Endodermal cell (in vitro differentiated cells): ENCODE results near the gene TDRD3. TPM values are rescaled to one million over a fixed set of nuclear protein-coding genes. Genes with fewer than 3 reads are reported as not detected.

Experiments
- DNase-seq: peaks from one replicate; pipeline ENCODE4 v3.0.0-alpha.2; 2017
- H3K27ac ChIP-seq: 2 replicates; pipeline ENCODE4 v1.5.1; 2013; ENCODE audit warnings: mild to moderate bottlenecking, low read depth, low read length, moderate library complexity
- H3K27me3 ChIP-seq: 2 replicates; pipeline ENCODE4 v1.6.1; 2013; ENCODE audit warnings: mild to moderate bottlenecking, low read length, moderate library complexity; ENCODE audit not compliant: insufficient read depth, control insufficient read depth, poor library complexity, severe bottlenecking
- H3K36me3 ChIP-seq: 2 replicates; pipeline ENCODE4 v1.7.0; 2013; ENCODE audit warnings: mild to moderate bottlenecking, low read length, moderate library complexity; ENCODE audit not compliant: control insufficient read depth, insufficient read depth
- H3K4me1 ChIP-seq: one replicate; pipeline ENCODE4 v1.7.0; 2013; ENCODE audit warnings: low read length; ENCODE audit not compliant: control insufficient read depth, insufficient read depth
- H3K4me3 ChIP-seq: 2 replicates; pipeline ENCODE4 v1.5.1; 2013; ENCODE audit warnings: mild to moderate bottlenecking, low read length, moderate library complexity
- H3K9ac ChIP-seq: 2 replicates; pipeline ENCODE4 v1.6.1; 2013; ENCODE audit warnings: mild to moderate bottlenecking, low read length, moderate library complexity; ENCODE audit not compliant: poor library complexity, severe bottlenecking; ENCODE audit errors: extremely low read depth
- H3K9me3 ChIP-seq: 2 replicates; pipeline ENCODE4 v1.6.1; 2013; ENCODE audit warnings: mild to moderate bottlenecking, low read length, moderate library complexity; ENCODE audit not compliant: control insufficient read depth
- H3K27ac Mint-ChIP-seq: 2 replicates; pipeline ENCODE4 v1.8.0; 2020; ENCODE audit warnings: mixed read lengths
- H3K27me3 Mint-ChIP-seq: 2 replicates; pipeline ENCODE4 v1.8.0; 2021; ENCODE audit warnings: mild to moderate bottlenecking, mixed read lengths; ENCODE audit not compliant: insufficient read depth
- H3K36me3 Mint-ChIP-seq: 2 replicates; pipeline ENCODE4 v1.8.0; 2020; ENCODE audit warnings: low read depth, mixed read lengths
- H3K4me1 Mint-ChIP-seq: 2 replicates; pipeline ENCODE4 v1.8.0; 2020; ENCODE audit warnings: mixed read lengths
- H3K4me3 Mint-ChIP-seq: 2 replicates; pipeline ENCODE4 v1.8.0; 2020; ENCODE audit warnings: mild to moderate bottlenecking, moderate library complexity, mixed read lengths
- H3K9me3 Mint-ChIP-seq: 2 replicates; pipeline ENCODE4 v1.8.0; 2020; ENCODE audit warnings: mild to moderate bottlenecking, mixed read lengths
- CTCF ChIP-seq: fragments of 200-600 bp; sonication (generic); conservative IDR thresholded peaks from 2 replicates; pipeline ENCODE4 v1.5.0; 2021; ENCODE audit warnings: antibody characterized with exemption, mild to moderate bottlenecking
- WGBS, 2 experiments: methylation state at CpG; one replicate each; pipeline versions ENCODE4 v1.1.5 to v1.1.7; 2013; ENCODE audit warnings: missing lambda C conversion rate in 2 of 2, mixed read lengths in 1 of 2; ENCODE audit not compliant: insufficient coverage in 1 of 2, insufficient read length in 1 of 2; 5-methylcytosine and 5-hydroxymethylcytosine counted together
- total RNA-seq, 2 donors: library from RNA; stranded (reverse); fragmentation: NEBNext Ultra II Directional in 1 of 2; extraction: Animal tissue kit (Norgen Biotek cat#: 25700) in 1 of 2; gene quantifications; 2 replicates in 1 of 2; 3 replicates in 1 of 2; pipeline ENCODE4 v1.2.1, GENCODE V29; 2021

The TDRD3 gene
- total RNA-seq, 2 donors from 2014 or later: 25.3 to 36.1 TPM

DNA sequence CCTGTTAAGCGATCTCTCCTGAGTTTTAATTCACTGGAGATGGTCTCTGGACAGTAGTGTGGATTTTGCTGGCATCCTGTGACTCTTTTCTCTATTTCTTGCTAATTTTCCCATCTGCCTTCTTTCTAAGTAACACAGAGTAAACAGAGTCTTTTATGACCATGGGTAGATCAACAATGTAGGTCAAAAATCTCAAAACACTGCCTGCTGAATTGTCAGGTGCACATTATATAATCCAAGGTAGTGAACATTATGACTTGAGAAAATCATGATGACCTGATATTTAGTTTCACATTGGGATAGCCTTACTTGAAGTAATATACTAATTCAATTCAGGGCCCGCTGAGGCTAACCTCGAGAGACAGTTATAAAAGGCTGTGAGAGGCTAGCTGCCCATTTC lies 180.7 kb downstream of the TDRD3 start:
- DNase-seq: no peak
- no peak overlapping the region for H3K27ac ChIP-seq
- H3K4me1 ChIP-seq: no peaks in the 10 kb centered on the region
- Mint-ChIP-seq H3K4me3 (no peak overlapping the region), H3K9me3 (peaks cover 6% of the 10 kb centered on the region), H3K4me1 (peaks cover 10% of the 10 kb centered on the region), H3K27me3 (no peaks in the 10 kb centered on the region), H3K36me3 (no peaks in the 10 kb centered on the region), H3K27ac (no peak overlapping the region)
- H3K36me3 ChIP-seq: peaks cover 7% of the 10 kb centered on the region
- no peak overlapping the region for H3K9ac ChIP-seq
- H3K4me3 ChIP-seq: no peak overlapping the region
- no peaks in the 10 kb centered on the region for H3K9me3 ChIP-seq
- no peaks in the 10 kb centered on the region for H3K27me3 ChIP-seq
- 95% methylated on average over 3 of the region's 3 CpGs; no CpG with 5 or more reads in 1 of the 2 experiments for WGBS, 2 experiments
- TF ChIP-seq CTCF: no peak

DNA sequence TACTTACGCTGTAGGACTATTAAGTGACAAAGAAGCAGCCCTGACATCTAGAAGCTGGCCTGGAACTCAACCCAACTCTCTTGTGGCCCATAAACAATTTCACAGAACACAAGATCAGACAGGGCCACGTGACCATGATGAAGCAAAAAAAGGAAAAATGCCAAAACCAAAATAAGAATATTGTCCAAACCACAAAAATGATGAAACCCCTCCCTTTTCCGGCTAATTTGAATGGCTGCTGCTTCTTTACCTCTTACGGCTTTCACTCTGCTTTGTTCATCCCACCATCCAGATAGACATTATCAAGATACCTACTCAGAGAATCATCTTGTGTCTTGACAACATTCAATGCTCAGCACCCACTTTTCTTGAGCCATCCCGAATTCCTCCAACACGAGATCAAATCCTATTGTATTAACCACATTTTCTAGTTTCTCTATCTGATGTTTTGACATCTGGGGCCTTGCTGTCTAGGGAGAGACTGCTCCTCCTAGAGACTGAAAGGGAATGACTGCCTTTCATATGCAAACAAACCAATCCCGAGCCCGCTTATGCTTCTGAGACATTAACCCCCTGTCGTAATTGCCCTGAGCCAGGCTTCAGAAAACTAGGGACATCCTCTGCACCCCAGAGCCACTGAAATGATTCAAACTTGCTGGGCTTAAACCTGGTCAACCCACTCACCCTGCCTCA lies 186.3 kb downstream of the TDRD3 start:
- H3K36me3 Mint-ChIP-seq: peaks cover 2% of the 10 kb centered on the region
- peaks cover 23% of the 10 kb centered on the region for H3K9me3 Mint-ChIP-seq
- H3K27me3 Mint-ChIP-seq: no peaks in the 10 kb centered on the region
- H3K4me1 Mint-ChIP-seq: peaks cover 17% of the 10 kb centered on the region
- 61 to 68% methylated on average over 4 to 9 of the region's 9 CpGs for WGBS, 2 experiments
- no peak overlapping the region for H3K4me3 Mint-ChIP-seq
- peak; percentile 63 for DNase-seq
- Histone ChIP-seq H3K36me3 (no peaks in the 10 kb centered on the region), H3K27me3 (no peaks in the 10 kb centered on the region), H3K9me3 (peaks cover 11% of the 10 kb centered on the region), H3K4me3 (no peak overlapping the region), H3K9ac (no peak overlapping the region), H3K4me1 (no peaks in the 10 kb centered on the region), H3K27ac (no peak overlapping the region)
- peak overlapping the region; percentile 89 for H3K27ac Mint-ChIP-seq
- peak; percentile 49 for TF ChIP-seq CTCF

GRCh38 chr13:60583911-60584753 lies 187.1 kb downstream of the TDRD3 start:
- Mint-ChIP-seq H3K9me3 (peaks cover 23% of the 10 kb centered on the region), H3K36me3 (peaks cover 2% of the 10 kb centered on the region), H3K4me1 (peaks cover 17% of the 10 kb centered on the region), H3K27me3 (no peaks in the 10 kb centered on the region), H3K27ac (peak overlapping the region; percentile 89), H3K4me3 (peak overlapping the region; percentile 40)
- Histone ChIP-seq H3K4me3 (no peak overlapping the region), H3K27me3 (no peaks in the 10 kb centered on the region), H3K27ac (no peak overlapping the region), H3K4me1 (no peaks in the 10 kb centered on the region), H3K9ac (no peak overlapping the region), H3K9me3 (peaks cover 11% of the 10 kb centered on the region), H3K36me3 (no peaks in the 10 kb centered on the region)
- TF ChIP-seq CTCF: no peak
- DNase-seq: peak; percentile 77
- WGBS, 2 experiments: 63 to 69% methylated on average over 10 to 15 of the region's 15 CpGs
